Keratinocyte (primary cell): ENCODE measurements around the gene RGL3. TPM values are rescaled to one million over a fixed set of nuclear protein-coding genes. Genes with fewer than 3 reads are reported as not detected.
"Not testable (repeated sequence)": the region's sequence is repeated elsewhere in the genome, so short reads cannot be mapped to it uniquely, and the experiment has no call there.

Source experiments
- DNase-seq: peaks from one replicate; pipeline ENCODE4 v3.0.0-alpha.2; 2011; ENCODE audit warnings: low read depth, missing footprints, low spot score
- FAIRE-seq: peaks from 2 replicates; lab custom pipeline; 2011; peaks lifted over from hg19 to GRCh38; lab: Jason Lieb, UNC
- H2AFZ ChIP-seq: 2 replicates; pipeline ENCODE4 v1.6.0; 2012; ENCODE audit warnings: low read length, control low read depth, inconsistent platforms; ENCODE audit not compliant: control insufficient read depth
- H3K27ac ChIP-seq: 2 replicates; pipeline ENCODE4 v1.5.1; 2011; ENCODE audit warnings: low read length; ENCODE audit not compliant: control insufficient read depth, insufficient read depth
- H3K27me3 ChIP-seq: 3 replicates; pipeline ENCODE4 v1.6.0; 2011; ENCODE audit warnings: low read length; ENCODE audit not compliant: control insufficient read depth, insufficient read depth; ENCODE audit errors: extremely low read depth
- H3K36me3 ChIP-seq, 2 experiments: 2 replicates in 1 of 2; 3 replicates in 1 of 2; pipeline ENCODE4 v1.5.1; 2011; ENCODE audit warnings: low read length in 2 of 2, mild to moderate bottlenecking in 1 of 2; ENCODE audit not compliant: control insufficient read depth in 2 of 2, insufficient read depth in 2 of 2; ENCODE audit errors: extremely low read depth in 1 of 2
- H3K4me1 ChIP-seq: 3 replicates; pipeline ENCODE4 v1.5.1; 2011; ENCODE audit warnings: low read length; ENCODE audit not compliant: control insufficient read depth, insufficient read depth; ENCODE audit errors: extremely low read depth
- H3K4me2 ChIP-seq: 3 replicates; pipeline ENCODE4 v1.6.0; 2011; ENCODE audit warnings: low read depth, low read length; ENCODE audit not compliant: control insufficient read depth, insufficient read depth; ENCODE audit errors: extremely low read depth
- H3K4me3 ChIP-seq, 3 experiments: fragments of 200-600 bp in 1 of 3; sonication (generic) in 1 of 3; 2 replicates in 2 of 3; 3 replicates in 1 of 3; pipeline ENCODE4 v1.5.1; 2011 to 2016; ENCODE audit warnings: low read length in 3 of 3, mild to moderate bottlenecking in 3 of 3, control low read depth in 2 of 3, inconsistent platforms in 1 of 3, low read depth in 1 of 3, mixed read lengths in 1 of 3, mixed run types in 1 of 3, moderate library complexity in 1 of 3; ENCODE audit not compliant: control insufficient read depth in 2 of 3, insufficient read depth in 2 of 3; ENCODE audit errors: extremely low read depth in 1 of 3
- H3K79me2 ChIP-seq: 2 replicates; pipeline ENCODE4 v1.6.0; 2012; ENCODE audit warnings: low read length; ENCODE audit not compliant: control insufficient read depth, insufficient read depth
- H3K9ac ChIP-seq: 3 replicates; pipeline ENCODE4 v1.6.0; 2011; ENCODE audit warnings: low read length; ENCODE audit not compliant: control insufficient read depth, insufficient read depth; ENCODE audit errors: extremely low read depth
- H3K9me1 ChIP-seq: 3 replicates; pipeline ENCODE4 v1.6.0; 2011; ENCODE audit warnings: low read length; ENCODE audit not compliant: control insufficient read depth, insufficient read depth; ENCODE audit errors: extremely low read depth
- H3K9me3 ChIP-seq: 2 replicates; pipeline ENCODE4 v1.5.1; 2012; ENCODE audit warnings: low read depth, low read length; ENCODE audit not compliant: control insufficient read depth
- H4K20me1 ChIP-seq: 3 replicates; pipeline ENCODE4 v1.6.0; 2011; ENCODE audit warnings: low read length; ENCODE audit not compliant: control insufficient read depth, insufficient read depth; ENCODE audit errors: extremely low read depth
- EZH2 ChIP-seq: IDR thresholded peaks from one replicate; pipeline ENCODE4 v1.6.1; 2012; ENCODE audit warnings: inconsistent platforms, mild to moderate bottlenecking, low read length, moderate library complexity
- dilution Hi-C: fragments of 300-500 bp; cut with MboI; formaldehyde crosslinking; loops from one replicate; pipeline ENCODE4 v1.7.0; 2020; ENCODE audit warnings: low sequenced_read_pairs; ENCODE audit not compliant: extremely low pct_ligation_motif_present
- polyA plus RNA-seq, 5 experiments: library from polyadenylated mRNA; depleted of rRNA in 3 of 5; stranded (reverse) in 3 of 5; stranded (forward) in 1 of 5; unstranded in 1 of 5; fragments of >200 nt; gene quantifications; 1 replicate in 1 of 5; 2 replicates in 3 of 5; 3 replicates in 1 of 5; pipeline versions ENCODE4 v1.2.1 to v1.2.3, GENCODE V29; 2011 to 2012; ENCODE audit warnings: missing spikeins in 2 of 5, low read depth in 1 of 5, low replicate concordance in 1 of 5
- TF ChIP-seq, protein P1 (sequence below), 3 experiments: IDR thresholded peaks in 1 of 3; conservative IDR thresholded peaks in 1 of 3; optimal IDR thresholded peaks in 1 of 3; 2 replicates in 2 of 3; 3 replicates in 1 of 3; pipeline versions ENCODE3 to v1.5.1; 2011; ENCODE audit warnings: low read length in 3 of 3, mild to moderate bottlenecking in 3 of 3, moderate library complexity in 2 of 3, control low read depth in 1 of 3, inconsistent platforms in 1 of 3; ENCODE audit not compliant: insufficient read depth in 2 of 3; ENCODE audit errors: extremely low read depth in 1 of 3

Gene RGL3
- polyA plus RNA-seq, 1 donor (not counting 4 experiments of a cell fraction or from before 2014, with no cell fraction given), result not detected

DNA sequence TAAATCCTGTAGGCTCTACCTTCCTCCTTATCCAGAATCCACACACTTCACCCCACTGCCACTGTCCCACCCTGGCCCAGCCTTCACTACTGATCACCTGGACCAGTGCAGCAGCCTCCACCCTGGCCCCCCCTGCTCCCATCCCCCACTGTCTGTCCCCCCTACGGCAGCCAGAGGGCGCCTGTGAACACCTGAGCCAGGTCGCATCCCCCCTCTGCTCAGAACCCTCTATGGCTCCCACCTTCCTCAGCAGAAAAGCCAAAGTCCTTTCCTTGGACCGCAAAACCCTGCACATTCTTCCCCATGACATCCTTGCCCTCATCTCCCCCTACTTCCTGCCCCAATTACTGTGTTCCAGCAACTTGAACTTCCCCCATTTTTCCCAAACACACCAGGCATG, 41.1 kb upstream of the RGL3 start:
- H3K79me2 ChIP-seq, result no peaks in the 10 kb centered on the region
- no peak overlapping the region for H3K27ac ChIP-seq
- H3K9ac ChIP-seq, result no peak overlapping the region
- H3K4me1 ChIP-seq, result no peaks in the 10 kb centered on the region
- H3K9me1 ChIP-seq, result no peaks in the 10 kb centered on the region
- H3K4me2 ChIP-seq, result no peak overlapping the region
- dilution Hi-C loops, result no loop called here
- no peaks in the 10 kb centered on the region for H3K9me3 ChIP-seq
- no peak overlapping the region for H2AFZ ChIP-seq
- H3K27me3 ChIP-seq, result no peaks in the 10 kb centered on the region
- H3K4me3 ChIP-seq, result no peak overlapping the region
- H4K20me1 ChIP-seq, result no peaks in the 10 kb centered on the region
- no peak for FAIRE-seq
- TF ChIP-seq, protein P1, sequence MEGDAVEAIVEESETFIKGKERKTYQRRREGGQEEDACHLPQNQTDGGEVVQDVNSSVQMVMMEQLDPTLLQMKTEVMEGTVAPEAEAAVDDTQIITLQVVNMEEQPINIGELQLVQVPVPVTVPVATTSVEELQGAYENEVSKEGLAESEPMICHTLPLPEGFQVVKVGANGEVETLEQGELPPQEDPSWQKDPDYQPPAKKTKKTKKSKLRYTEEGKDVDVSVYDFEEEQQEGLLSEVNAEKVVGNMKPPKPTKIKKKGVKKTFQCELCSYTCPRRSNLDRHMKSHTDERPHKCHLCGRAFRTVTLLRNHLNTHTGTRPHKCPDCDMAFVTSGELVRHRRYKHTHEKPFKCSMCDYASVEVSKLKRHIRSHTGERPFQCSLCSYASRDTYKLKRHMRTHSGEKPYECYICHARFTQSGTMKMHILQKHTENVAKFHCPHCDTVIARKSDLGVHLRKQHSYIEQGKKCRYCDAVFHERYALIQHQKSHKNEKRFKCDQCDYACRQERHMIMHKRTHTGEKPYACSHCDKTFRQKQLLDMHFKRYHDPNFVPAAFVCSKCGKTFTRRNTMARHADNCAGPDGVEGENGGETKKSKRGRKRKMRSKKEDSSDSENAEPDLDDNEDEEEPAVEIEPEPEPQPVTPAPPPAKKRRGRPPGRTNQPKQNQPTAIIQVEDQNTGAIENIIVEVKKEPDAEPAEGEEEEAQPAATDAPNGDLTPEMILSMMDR (optimal IDR thresholded peaks at IDR 0.05 in 1 of 3, IDR thresholded peaks at IDR 0.05 in 1 of 3, conservative IDR thresholded peaks at IDR 0.05 in 1 of 3; ENCODE audit: extremely low read depth in 1 of 3, insufficient read depth in 2 of 3, low read length in 3 of 3), result peak; percentile 14 to 64 (median 38)
- TF ChIP-seq EZH2, result no peak
- no peak for DNase-seq
- no peaks in the 10 kb centered on the region for H3K36me3 ChIP-seq

DNA sequence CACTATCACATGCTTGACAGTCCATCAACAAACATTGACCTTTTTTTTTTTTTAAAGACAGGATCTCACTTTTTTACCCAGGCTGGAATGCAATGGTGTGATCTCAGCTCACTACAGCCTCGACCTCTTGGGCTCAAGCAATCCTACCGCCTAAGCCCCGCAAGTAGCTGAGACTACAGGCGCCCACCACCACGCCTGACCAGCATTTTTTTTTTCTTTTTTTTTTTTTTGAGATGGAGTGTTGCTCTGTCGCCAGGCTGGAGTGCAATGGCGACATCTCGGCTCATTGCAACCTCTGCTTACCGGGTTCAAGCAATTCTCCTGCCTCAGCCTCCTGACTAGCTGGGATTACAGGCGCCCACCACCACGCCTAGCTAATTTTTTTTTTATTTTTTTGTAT, 39.8 kb upstream of the RGL3 start:
- H3K9me3 ChIP-seq, FAIRE-seq, H3K79me2 ChIP-seq, H4K20me1 ChIP-seq, H3K4me1 ChIP-seq, H2AFZ ChIP-seq, H3K36me3 ChIP-seq, H3K27me3 ChIP-seq, H3K9me1 ChIP-seq, H3K9ac ChIP-seq, dilution Hi-C loops, H3K4me2 ChIP-seq, DNase-seq, H3K4me3 ChIP-seq, H3K27ac ChIP-seq: not testable (repeated sequence)

DNA sequence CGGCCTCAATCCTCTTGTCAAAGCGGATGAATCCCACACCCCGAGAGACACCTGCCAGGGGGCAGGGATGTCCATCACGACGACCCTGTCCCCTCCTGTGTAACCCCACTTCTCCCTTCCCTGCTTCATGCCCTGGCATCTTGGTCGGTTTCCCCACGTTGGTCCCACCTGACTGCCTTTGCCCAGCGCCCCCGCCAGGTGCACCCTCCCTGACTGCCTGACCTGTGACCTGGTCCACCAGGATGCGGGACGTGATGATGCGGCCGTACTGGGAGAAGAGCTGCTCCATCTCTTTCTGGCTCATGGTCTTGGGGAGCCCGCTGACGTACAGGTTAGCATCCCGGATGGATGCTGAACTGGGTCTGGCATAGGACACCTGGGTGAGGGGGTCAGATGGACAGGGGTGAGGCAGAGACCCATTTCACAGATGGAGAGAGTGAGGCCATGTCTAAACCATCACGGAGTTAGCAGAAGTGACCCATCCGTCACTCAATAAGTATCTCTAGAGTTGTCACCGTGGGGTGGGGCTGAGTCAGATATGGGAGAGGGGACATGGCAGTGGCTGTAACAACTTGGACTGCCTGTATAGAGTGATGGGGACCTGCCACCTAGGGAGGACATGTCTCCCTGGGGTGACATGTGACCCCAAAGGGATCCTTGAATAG, 39.3 kb upstream of the RGL3 start:
- dilution Hi-C loops, result no loop called here
- H3K36me3 ChIP-seq, result no peaks in the 10 kb centered on the region
- no peaks in the 10 kb centered on the region for H3K79me2 ChIP-seq
- no peak overlapping the region for H2AFZ ChIP-seq
- H3K4me1 ChIP-seq, result no peaks in the 10 kb centered on the region
- no peak overlapping the region for H3K27ac ChIP-seq
- TF ChIP-seq, protein P1 (optimal IDR thresholded peaks at IDR 0.05 in 1 of 3, IDR thresholded peaks at IDR 0.05 in 1 of 3, conservative IDR thresholded peaks at IDR 0.05 in 1 of 3; ENCODE audit: extremely low read depth in 1 of 3, insufficient read depth in 2 of 3, low read length in 3 of 3), result no peak
- no peak for TF ChIP-seq EZH2
- H3K9me1 ChIP-seq, result no peaks in the 10 kb centered on the region
- no peaks in the 10 kb centered on the region for H4K20me1 ChIP-seq
- no peak overlapping the region for H3K4me2 ChIP-seq
- no peak for FAIRE-seq
- no peak overlapping the region for H3K9ac ChIP-seq
- no peaks in the 10 kb centered on the region for H3K9me3 ChIP-seq
- no peak for DNase-seq
- no peaks in the 10 kb centered on the region for H3K27me3 ChIP-seq
- H3K4me3 ChIP-seq, result no peak overlapping the region
